IPS DF 6.9 (cell line): ENCODE results near the gene TTLL6.

Experiments used
- DNase-seq: peaks from one replicate; pipeline ENCODE4 v3.0.0-alpha.2; 2013; ENCODE audit warnings: low read depth, low spot score
- H3K27ac ChIP-seq: one replicate; pipeline ENCODE4 v1.5.1; 2013; ENCODE audit warnings: low read length, control low read depth
- H3K27me3 ChIP-seq: 2 replicates; pipeline ENCODE4 v1.6.1; 2013; ENCODE audit warnings: mild to moderate bottlenecking, low read length; ENCODE audit not compliant: control insufficient read depth, insufficient read depth
- H3K36me3 ChIP-seq: 2 replicates; pipeline ENCODE4 v1.6.1; 2013; ENCODE audit warnings: low read length; ENCODE audit not compliant: control insufficient read depth, insufficient read depth
- H3K4me1 ChIP-seq: 2 replicates; pipeline ENCODE4 v1.6.1; 2013; ENCODE audit warnings: low read length; ENCODE audit not compliant: control insufficient read depth, insufficient read depth
- H3K4me3 ChIP-seq: 2 replicates; pipeline ENCODE4 v1.5.1; 2013; ENCODE audit warnings: mild to moderate bottlenecking, low read length
- H3K9me3 ChIP-seq: 2 replicates; pipeline ENCODE4 v1.6.1; 2013; ENCODE audit warnings: low read length, inconsistent platforms; ENCODE audit not compliant: control insufficient read depth, insufficient read depth
- WGBS: extraction: QIAGEN DNeasy Blood & Tissue Kit; methylation state at CpG from one replicate; pipeline ENCODE4 v1.1.7; 2013; ENCODE audit warnings: mixed read lengths, missing lambda C conversion rate; ENCODE audit not compliant: insufficient read length, insufficient coverage; 5-methylcytosine and 5-hydroxymethylcytosine counted together

TTLL6 gene

DNA sequence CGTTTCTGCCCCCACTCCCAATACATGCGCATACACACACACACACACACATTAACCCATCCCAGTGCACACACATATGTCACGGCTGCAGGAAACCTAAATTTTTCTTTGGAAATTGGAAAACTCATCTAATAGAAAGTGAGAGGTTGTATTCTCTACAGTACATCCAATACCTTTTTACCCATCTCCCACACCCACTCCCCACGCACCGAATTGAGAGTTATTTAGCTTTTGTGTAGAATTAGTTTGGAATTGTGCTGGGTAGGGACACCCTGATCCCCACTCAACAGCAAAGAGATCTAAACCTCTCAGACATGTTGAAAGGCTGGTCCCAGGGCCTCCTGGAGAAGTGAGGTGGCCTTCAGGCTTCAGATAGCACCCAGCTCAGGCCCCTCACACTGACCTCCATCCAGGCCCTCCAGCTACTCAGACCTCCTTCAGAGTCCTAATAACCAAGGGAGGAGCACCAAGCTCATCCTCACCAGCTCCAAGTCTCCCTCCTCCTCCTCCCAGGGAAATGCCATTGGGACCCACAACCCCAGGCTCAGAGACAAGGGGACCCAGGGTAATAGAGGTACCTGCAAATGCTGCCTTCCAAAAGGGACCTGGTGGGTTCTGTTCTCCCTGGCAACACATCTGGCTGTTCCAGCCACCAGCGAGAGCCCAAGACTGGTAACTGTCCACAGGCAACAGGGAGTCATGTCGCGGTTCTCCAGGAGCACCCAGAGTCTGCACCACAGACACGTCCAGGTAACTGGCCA lies 89.4 kb downstream of the TTLL6 start:
- H3K27ac ChIP-seq, result no peak overlapping the region
- WGBS, result no CpG with 5 or more reads among the region's 9 CpGs
- no peaks in the 10 kb centered on the region for H3K36me3 ChIP-seq
- H3K4me1 ChIP-seq, result peaks cover 2% of the 10 kb centered on the region; the same call in 1 of the 2 replicates
- DNase-seq, result no peak
- peaks cover 95% of the 10 kb centered on the region for H3K27me3 ChIP-seq
- H3K4me3 ChIP-seq, result no peak overlapping the region
- H3K9me3 ChIP-seq, result no peaks in the 10 kb centered on the region

DNA sequence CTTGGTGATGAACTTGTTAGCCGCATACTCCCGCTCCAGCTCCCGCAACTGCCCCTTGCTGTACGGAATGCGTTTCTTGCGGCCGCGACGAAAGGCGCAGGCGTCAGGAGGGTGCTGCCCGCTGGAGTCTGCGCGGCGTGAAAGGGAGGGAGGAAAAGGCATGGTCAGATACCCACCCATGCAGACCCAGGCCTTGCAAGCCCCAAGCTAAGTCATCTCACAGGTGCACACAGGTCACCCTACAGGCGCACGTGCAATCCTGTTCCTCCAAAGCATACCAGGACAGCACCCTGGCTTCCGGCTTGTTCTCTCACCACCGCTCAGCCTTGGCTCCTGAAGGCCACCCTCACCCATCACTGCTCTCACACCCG lies 90.1 kb downstream of the TTLL6 start:
- no peaks in the 10 kb centered on the region for H3K36me3 ChIP-seq
- no peaks in the 10 kb centered on the region for H3K9me3 ChIP-seq
- no peak overlapping the region for H3K4me3 ChIP-seq
- no peak overlapping the region for H3K27ac ChIP-seq
- DNase-seq, result no peak
- WGBS, result no CpG with 5 or more reads among the region's 20 CpGs
- H3K4me1 ChIP-seq, result peaks cover 2% of the 10 kb centered on the region; the same call in 1 of the 2 replicates
- H3K27me3 ChIP-seq, result peaks cover 95% of the 10 kb centered on the region

DNA sequence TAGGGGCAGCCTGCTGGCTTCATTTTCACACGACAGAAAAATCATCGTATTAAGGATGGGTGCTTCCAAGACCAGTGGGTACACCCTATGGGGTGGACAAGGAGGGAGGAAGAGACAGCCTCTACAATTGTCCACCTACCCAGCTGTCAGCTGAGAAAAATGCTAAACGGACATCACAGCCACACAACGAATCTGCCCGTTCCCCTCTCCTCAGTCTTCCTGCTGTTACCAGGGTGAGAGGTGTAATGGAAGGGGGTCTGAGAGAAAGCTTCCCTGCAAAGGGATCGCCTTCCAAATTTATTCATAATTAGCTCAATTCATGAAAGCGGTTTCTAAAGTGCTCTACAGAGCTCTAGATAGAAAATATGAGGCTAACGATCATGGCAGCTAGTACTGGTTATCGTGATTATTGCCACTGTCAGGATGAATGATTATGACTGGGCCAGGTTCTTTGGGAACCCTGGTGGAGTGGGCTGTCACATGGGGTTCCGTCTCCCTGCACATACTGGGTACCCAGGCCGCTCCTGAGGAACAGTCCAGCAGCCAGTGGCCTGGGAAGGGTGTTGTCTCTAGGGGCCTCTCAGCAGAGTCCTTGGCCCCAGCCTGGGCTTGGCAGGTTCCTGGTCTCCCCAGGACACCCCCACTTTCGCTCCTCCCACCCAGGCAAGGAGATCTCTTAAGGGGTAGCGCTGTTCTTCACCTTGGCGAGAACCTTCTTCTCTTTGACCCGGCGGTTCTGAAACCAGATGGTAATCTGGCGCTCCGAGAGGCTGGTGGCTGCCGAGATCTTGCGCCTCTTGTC lies 90.7 kb downstream of the TTLL6 start:
- Histone ChIP-seq H3K36me3 (no peaks in the 10 kb centered on the region), H3K9me3 (no peaks in the 10 kb centered on the region), H3K4me3 (no peak overlapping the region), H3K27ac (no peak overlapping the region), H3K4me1 (peaks cover 2% of the 10 kb centered on the region; the same call in 1 of the 2 replicates), H3K27me3 (peaks cover 95% of the 10 kb centered on the region)
- no CpG with 5 or more reads among the region's 20 CpGs for WGBS
- DNase-seq, result no peak

DNA sequence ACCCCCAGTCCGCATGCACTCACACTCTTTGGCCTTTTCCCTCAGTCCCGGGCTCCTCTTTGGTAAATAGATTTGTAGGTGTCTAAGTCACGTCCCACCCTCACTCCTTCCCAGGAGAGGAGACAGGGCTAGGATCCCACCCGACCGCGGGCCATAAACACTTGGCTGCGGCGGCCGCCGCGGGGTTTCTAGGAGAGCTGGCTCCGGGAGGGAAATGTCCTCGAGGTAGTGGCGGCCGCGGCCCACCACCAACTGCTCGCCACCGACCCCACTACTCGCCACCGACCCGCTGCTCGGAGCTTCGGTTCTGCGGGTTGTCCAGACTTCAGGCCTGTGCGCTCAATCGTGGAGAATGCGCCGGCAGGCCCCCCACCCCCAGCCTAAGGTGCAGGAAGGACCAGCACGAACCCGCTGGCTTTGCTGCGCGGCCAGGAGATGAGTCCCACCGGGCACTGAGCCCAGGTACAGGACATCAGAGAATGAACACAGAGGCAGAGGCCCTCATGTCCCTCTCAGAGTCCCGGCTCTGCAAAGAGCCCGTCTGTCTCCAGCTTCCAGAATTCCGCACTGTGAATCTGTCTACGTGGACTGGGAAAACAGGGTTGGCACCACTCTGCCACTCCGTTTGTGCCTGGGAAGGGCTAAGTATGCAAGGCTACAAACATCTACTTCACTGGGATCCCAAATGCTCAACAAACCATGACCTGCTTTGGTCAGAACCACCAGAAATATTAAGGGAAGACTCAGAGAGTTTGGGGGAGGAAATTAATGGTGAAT lies 91.6 kb downstream of the TTLL6 start:
- no peaks in the 10 kb centered on the region for H3K9me3 ChIP-seq
- peaks cover 98% of the 10 kb centered on the region for H3K27me3 ChIP-seq
- peaks cover 3% of the 10 kb centered on the region for H3K4me1 ChIP-seq
- no peak overlapping the region for H3K27ac ChIP-seq
- no peak overlapping the region for H3K4me3 ChIP-seq
- no CpG with 5 or more reads among the region's 38 CpGs for WGBS
- no peak for DNase-seq
- H3K36me3 ChIP-seq, result no peaks in the 10 kb centered on the region

DNA sequence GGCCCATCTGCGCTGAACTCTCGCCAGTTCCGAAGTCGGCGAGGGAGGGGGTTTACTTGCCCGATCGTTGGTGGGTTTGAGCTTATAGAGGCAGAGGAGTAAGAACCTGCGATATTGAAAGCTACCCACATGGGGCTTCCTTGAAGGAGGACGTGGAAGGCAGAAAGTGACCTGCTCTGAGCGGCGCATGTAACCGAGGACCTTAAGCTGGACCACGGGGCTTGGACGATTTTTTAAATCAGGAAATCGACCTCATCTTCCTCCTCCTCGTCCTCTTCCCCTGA lies 92.1 kb downstream of the TTLL6 start:
- H3K4me3 ChIP-seq, result no peak overlapping the region
- H3K36me3 ChIP-seq, result no peaks in the 10 kb centered on the region
- no peak overlapping the region for H3K27ac ChIP-seq
- H3K27me3 ChIP-seq, result peaks cover 98% of the 10 kb centered on the region
- no peaks in the 10 kb centered on the region for H3K9me3 ChIP-seq
- no peak for DNase-seq
- no CpG with 5 or more reads among the region's 16 CpGs for WGBS
- H3K4me1 ChIP-seq, result peaks cover 6% of the 10 kb centered on the region

DNA sequence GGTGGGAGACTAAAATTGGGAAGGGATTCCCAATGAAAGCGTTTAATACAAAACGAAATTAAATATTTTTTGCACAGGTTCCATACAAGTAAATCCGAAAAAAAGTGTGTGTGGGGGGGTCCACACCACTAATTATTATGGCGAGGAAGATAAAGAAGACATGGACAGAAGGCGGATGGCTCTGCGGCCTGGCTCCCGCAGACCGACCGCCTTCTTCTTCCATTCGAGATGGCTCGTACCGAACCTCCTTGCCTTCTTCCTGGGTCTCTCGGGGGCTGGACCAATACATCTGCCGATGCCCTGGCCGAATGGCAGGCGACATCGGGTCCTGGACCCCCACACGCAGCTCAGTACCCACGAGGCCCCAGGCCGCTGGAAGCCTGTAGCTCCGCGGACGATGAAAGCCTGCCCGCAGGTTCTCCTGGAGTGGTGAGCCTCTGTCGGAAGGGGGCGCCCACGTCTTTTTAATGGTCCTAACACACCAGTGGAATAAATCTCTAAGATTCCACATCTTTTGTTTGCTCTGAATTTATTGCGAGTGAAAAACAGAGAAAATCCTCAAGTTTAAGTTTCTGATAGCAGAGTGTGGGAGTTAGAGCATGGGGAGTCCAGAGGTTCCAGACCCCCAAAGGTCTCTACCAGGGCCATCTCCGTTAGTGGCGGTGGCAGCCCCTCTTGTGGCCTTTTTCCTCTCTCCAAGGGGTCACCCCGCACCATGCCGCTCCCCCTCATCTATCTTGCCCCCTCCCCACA lies 92.6 kb downstream of the TTLL6 start:
- Histone ChIP-seq H3K4me3 (no peak overlapping the region), H3K4me1 (peaks cover 6% of the 10 kb centered on the region), H3K27me3 (peaks cover 95% of the 10 kb centered on the region), H3K36me3 (no peaks in the 10 kb centered on the region), H3K9me3 (no peaks in the 10 kb centered on the region), H3K27ac (no peak overlapping the region)
- DNase-seq, result no peak
- no CpG with 5 or more reads among the region's 32 CpGs for WGBS

DNA sequence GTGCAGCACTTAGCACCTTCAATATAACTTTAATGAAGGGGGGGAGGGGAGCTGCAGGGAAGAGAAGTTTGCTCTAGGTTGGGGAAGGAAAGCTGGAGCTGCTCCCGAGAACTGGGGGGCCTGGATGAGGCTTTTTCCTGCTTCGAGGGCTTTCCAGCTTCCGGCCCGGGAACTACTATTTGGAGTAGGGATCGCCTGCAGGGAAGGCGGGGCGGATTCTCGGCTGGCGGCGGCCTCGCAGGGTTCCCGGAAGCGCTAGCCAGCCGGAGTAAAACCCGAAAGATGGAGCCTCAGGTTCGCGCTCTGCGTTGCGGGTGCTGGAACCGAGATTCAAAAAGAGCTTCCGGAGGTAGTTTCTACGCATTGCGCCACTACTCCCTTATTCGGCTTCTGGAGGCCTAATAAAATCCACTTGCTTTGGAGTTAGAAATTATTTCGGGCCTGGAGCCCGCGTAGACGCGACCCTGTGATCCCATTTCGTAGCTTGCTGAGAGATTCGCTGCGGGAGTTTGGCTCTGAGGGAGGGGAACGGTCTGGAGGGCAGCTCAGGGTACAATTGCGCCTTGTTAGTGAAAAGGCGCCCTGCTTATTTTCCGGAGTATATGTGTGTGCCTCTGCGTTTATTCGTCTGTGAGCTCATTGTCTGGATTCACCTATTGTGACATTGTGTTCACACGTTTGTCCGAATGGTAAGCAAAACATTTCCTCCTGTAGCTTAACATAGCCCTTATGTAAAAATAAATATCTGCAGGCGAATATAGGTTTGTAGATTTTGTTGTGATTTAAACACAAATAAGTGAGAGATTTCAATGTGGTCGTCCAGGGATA lies 93.4 kb downstream of the TTLL6 start:
- H3K27me3 ChIP-seq, result peaks cover 96% of the 10 kb centered on the region
- H3K4me3 ChIP-seq, result no peak overlapping the region
- no peak overlapping the region for H3K27ac ChIP-seq
- peaks cover 6% of the 10 kb centered on the region for H3K4me1 ChIP-seq
- no peaks in the 10 kb centered on the region for H3K9me3 ChIP-seq
- no peak for DNase-seq
- no CpG with 5 or more reads among the region's 42 CpGs for WGBS
- no peaks in the 10 kb centered on the region for H3K36me3 ChIP-seq

DNA sequence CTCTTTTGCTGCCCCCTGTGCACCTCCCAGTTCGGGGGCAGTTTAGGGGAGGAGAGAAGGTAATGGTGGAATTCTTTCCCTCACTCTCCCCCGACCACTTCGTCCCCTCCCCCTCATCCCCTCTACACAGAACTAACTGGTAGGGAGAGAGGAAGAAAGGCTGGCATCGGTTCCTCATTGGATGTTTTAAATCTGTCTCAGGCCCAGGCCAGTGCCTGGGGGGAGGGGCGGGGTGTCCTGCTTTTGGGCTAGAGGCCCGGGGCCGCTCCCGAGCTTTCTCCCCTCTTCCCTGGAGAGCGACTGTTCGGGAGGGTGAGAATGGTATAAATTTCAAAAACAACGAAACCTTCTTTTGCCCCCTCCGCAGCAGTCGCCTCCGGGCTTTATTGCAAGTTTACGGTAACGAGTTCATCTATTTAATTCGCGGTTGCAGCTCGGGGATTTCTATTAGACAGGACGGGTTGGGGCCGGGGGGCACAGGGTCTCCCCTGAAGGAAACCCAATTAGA lies 94.1 kb downstream of the TTLL6 start, which contains the start of gene PRAC2:
Gene PRAC2, plus strand, starts transcription at position 271 of the 508 bp plus-strand sequence. CDS start 1,226 bp downstream, outside the sequence.
- peaks cover 96% of the 10 kb centered on the region for H3K27me3 ChIP-seq
- H3K4me3 ChIP-seq, result no peak within 1 kb of the TSS
- H3K9me3 ChIP-seq, result no peaks in the 10 kb centered on the region
- no peak for DNase-seq
- H3K36me3 ChIP-seq, result no peaks in the 10 kb centered on the region
- no peak within 1 kb of the TSS for H3K27ac ChIP-seq
- peaks cover 4% of the 10 kb centered on the region for H3K4me1 ChIP-seq
- no CpG with 5 or more reads among the region's 21 CpGs for WGBS

DNA sequence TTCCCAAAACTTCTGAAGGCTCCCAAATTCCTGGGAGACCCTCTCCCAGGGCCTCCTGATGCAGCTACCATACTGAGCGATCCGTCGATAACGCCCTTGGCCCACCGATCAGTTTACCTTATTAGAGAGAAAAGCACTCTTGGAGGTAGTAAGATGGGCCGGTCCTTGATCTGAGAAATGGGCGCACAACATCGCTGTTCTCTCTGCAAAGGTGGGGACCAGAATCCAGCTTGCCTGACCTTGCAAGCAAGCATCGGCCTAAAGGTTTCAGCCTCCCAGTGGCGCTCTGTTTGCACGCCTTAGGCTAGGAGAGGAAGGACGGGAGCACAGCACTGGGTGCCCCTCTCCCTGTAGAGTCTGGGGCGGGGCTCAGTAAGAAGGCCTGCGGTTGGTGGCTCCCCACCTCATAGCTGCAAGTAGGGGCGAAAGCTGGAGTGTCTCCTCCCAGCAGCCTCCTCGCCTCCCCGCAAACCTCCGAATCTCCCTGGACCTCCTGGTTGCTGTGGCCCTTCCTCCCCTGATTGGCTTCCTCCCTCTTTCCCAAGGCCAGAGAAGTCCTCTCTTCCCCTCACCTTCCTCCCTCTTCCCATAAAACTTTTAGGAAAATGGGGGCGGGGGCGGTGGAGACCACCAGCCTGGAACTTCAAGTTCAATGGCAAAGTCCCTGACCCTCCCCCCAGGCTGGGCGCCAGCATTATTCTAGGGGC lies 94.7 kb downstream of the TTLL6 start, which contains the start of gene PRAC1:
Gene PRAC1, minus strand, starts transcription at position 318 of the 707 bp plus-strand sequence. Its CDS starts 126 bp downstream, at position 192.
- Histone ChIP-seq H3K4me1 (peaks cover 4% of the 10 kb centered on the region), H3K36me3 (no peaks in the 10 kb centered on the region), H3K4me3 (no peak within 1 kb of the TSS), H3K27ac (no peak within 1 kb of the TSS), H3K27me3 (peaks cover 93% of the 10 kb centered on the region), H3K9me3 (no peaks in the 10 kb centered on the region)
- WGBS, result no CpG with 5 or more reads among the region's 21 CpGs
- DNase-seq, result no peak
